ENCODE measurements around the gene ATOH8.

Gene ATOH8

DNA sequence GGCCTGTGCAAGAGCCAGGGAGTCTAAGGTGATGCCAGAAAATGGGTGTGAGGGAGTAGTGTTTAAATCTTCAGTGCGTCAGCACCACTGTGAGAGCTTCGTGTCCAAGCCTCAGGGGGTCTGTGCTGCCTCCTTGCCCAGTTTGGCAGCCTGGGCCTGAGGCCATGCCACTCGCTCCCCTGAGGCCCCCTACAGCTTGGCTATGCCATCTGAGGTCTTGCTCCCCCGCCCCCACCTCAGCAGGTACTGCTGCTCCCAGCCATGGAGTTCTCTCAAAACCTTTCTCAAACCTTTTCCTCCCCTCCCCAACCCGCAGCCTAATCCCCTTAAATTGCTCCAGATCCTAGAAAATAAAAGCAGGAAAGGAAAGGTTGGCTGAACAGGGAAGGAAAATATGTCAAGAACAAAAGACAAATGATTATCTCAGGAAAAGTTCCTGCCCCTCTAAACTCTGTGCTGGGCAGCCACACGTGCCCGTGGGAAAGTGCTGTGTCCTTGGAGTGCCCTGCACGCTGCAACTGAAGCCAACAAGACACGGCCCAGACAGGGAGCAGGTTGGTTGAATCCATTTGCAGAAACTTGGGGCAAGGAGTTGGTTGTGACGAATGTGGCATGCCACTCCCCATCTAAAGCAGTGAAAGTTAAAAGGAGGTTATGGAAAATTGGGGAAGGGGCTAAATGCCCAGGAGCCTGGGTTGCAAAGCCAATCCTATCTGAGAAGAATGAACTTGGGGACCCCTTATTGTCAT lies 61.2 kb downstream of the ATOH8 start:
- in situ Hi-C loops (cut with MboI; ENCODE audit: low sequenced_read_pairs): loop anchor here (10.0 kb wide), 1 partner anchor 70 kb away; no protein-coding TSS in a partner anchor

DNA sequence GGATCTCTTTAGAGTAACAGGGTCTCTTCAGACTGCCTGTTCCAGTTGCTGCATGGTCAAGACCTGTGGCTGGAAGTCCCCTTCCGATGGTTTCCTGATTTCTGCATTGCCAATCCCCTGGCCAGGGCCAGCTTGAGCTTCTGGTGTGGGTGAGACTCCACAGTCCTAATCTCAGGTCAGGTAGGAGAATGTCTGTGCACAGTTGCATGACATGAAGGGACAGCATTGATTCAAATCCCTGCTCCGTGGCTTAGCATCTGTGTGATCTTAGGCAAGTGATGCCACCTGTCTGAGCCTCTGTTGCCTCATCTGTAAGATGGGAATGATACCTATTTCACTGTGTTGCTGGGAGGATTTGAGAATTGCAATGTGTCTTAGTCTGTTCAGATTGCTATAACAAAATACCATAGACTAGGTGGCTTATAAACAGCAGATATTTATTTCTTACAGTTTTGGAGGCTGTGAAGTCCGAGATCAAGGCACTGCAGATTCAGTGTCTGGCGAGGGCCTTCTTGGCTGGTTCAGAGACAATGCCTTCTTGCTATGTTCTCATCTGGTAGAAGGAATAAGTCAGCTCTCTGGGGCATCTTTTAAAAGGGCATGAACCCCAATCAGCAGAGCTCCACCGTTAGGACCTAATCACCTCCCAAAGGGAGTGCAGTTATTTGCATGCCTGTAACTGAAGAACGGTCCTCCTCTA lies 66.2 kb downstream of the ATOH8 start:
- in situ Hi-C loops (cut with MboI; ENCODE audit: low sequenced_read_pairs): loop anchor here (10.0 kb wide), 1 partner anchor 75 kb away; no protein-coding TSS in a partner anchor

DNA sequence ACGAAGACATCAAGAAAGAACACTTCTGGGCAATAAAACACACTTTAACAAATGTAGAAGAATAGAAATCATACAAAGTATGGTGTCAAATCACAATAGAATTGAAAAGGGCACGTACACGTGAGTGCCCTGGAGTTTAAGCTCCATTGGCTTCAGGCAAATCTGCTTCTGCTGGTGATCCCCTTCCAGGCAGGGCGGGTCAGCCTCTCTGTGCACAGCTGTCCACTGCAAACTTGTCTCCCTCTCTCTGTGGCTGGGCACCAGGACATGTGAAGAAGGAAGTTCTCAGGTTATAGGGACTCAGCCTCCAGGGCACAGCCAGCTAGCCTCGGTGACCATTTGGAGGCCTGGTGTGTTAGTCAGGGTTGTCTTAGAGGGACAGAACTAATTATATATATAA lies 69.0 kb downstream of the ATOH8 start:
- in situ Hi-C loops (cut with MboI; ENCODE audit: low sequenced_read_pairs): no loop called here

DNA sequence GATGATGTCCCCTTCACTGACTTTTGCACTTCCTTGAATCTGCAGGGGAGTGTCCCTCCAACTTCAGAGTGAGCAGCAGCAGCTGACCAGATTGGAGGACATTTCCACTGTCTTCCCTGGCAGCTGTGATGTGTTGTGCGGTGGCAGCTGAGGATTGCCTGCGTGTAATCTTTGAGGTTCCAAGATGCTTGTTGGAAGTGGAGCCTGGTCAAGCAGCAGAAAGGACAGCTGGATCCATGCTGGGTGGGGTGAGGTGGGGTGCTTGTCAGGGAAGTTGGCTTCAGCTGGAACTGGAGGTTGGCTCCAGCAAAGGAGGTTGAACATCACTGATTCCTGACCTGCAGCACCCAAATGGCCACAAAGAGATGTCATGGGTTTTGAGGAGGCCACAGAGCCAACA lies 70.2 kb downstream of the ATOH8 start:
- in situ Hi-C loops (cut with MboI; ENCODE audit: low sequenced_read_pairs): no loop called here

DNA sequence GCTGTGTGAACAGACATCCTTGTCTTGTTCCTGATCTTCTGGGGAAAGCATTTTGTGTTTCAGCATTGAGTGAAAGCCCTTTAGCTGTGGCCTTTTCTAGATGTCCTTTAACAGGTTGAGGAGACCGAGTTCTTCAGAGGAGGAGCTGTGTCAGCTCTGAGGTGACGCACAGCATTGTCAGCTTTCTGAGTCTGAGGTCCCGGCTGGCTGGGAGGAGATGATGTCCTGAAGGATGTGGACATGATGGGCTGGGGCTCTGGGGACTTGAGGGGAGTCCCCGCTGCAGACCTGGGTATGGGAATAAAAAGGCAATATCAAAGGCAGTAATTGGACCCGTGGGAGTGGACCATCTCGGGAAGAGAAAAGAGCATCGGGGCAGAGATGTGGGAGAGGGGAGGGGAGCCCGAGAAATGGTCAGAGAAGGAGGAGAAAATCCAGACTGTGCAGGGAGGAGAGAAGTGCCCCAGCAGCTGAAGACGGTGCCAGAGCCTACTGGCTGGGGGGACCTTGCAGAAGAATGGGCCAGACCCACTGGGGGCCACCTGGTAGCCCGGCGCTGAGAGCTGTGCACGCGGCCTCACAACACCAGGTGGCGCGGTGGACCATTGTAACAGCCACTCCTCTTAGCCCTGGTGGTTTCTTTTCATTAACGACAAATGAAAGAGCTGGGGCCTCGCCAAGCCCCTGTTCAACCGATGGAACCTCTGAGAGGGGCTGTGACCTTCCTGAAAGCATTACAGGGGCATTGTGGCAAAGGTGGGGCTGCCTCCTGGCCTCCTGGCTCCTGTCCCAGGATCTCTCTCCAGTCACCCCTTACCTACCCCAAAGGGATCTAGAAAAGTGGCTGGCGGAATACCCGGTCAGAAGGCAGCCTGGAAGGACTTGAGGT lies 73.4 kb downstream of the ATOH8 start:
- in situ Hi-C loops (cut with MboI; ENCODE audit: low sequenced_read_pairs): loop anchor here (5.0 kb wide), 1 partner anchor 250 kb away; no protein-coding TSS in a partner anchor

DNA sequence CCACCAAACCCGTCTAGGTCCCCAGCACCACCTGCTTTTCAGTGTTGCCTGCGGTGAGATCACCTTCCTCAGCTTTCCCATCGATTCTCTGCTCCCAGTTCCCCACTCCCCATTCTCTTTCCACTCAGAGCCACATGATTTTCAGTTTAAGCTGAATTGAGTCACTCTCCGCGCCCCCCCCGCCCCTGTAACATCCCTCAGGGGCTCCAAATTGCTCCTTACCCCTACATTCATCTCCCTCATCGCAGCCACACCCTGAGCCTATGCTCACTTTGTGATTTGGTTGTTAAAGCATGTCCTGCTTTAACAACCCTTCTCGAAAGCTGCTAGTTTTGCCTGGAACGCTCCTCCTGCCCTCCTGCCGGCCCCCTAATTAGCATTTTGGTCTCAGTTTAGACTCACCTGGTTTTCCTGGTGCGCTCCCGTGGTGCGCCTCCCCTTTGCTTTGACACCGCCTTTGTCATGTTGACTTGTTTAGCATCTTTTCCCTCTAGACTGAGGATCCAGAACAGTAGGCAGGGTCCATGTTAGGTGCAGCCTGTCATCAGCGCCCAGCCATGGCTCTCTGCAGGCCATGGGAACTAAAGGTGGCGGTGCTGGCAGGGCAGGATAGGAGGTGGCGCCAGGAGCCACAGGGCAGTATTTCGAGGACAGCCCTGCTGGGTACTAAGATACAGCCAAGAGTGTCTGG lies 74.2 kb downstream of the ATOH8 start:
- in situ Hi-C loops (cut with MboI; ENCODE audit: low sequenced_read_pairs): loop anchor here (5.0 kb wide), 1 partner anchor 249 kb away; no protein-coding TSS in a partner anchor

DNA sequence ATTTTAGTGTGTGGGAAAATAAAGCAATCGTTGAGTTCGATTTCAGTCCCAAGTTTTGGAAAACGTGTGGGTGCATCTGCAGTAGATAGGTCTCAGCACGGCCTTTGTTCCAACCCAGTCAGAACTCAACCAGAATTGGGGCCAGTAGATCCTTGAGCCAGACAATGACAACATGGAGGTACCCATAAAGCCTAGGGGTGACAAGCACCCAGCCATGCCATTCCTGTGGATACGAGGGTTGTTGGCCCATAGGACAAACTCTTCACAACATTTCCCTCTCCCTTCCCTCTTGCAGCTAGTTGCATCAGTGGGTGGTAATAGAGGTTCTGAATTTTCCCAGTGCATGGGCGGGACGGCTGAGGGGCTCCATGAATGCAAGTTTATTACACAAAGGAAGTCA lies 74.9 kb downstream of the ATOH8 start:
- in situ Hi-C loops (cut with MboI; ENCODE audit: low sequenced_read_pairs): loop anchor here (5.0 kb wide), 1 partner anchor 249 kb away; no protein-coding TSS in a partner anchor

DNA sequence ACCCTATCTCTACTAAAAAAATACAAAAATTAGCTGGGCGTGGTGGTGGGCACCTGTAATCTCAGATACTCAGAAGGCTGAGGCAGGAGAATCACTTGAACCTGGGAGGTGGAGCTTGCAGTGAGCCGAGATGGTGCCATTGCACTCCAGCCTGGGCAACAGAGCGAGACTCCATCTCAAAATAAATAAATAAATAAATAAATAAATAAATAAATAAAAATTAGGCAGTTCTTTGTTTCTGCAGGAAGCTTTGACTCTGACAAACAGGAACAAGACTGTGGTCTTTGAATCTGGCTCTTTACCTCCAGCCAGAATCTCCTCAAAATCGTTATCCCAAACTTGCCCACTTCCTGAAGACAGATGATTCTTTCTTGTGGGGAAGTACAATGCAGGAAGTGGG lies 75.6 kb downstream of the ATOH8 start:
- in situ Hi-C loops (cut with MboI; ENCODE audit: low sequenced_read_pairs): loop anchor here (5.0 kb wide), 1 partner anchor 248 kb away; no protein-coding TSS in a partner anchor

DNA sequence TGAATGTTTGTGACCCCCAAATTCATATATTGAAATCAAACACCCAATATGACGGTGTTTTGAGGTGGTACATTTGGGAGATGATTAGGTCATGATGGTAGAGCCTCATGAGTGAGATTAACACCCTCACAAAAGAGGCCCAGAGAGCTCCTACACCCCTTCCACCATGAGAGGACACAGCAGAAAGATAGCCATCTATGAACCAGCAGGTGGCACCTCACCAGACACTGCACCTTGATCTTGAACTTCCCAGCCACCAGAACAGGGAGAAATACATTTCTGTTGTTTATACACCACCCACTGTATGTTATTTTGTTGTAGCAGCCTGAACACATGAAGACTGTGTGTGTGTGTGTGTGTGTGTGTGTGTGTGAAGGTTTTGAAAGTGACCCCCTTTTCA lies 76.9 kb downstream of the ATOH8 start:
- in situ Hi-C loops (cut with MboI; ENCODE audit: low sequenced_read_pairs): no loop called here

DNA sequence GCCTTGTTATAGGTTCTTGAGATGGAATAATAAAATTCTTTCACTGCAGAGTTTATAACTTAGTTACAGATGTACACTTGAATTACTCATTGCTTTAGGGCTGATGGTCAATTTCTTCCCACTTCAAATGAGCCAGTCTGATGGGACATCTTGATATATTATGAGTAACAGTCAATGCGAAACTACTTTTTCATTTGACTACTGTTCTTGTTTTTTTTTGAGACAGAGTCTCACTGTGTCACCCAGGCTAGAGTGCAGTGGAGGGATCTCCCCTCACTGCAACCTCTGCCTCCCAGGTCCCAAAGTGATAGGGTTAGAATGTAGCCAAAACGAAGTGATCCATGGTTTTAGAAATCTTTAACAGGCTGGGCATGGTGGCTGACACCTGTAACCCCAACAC lies 77.9 kb downstream of the ATOH8 start:
- in situ Hi-C loops (cut with MboI; ENCODE audit: low sequenced_read_pairs): no loop called here

DNA sequence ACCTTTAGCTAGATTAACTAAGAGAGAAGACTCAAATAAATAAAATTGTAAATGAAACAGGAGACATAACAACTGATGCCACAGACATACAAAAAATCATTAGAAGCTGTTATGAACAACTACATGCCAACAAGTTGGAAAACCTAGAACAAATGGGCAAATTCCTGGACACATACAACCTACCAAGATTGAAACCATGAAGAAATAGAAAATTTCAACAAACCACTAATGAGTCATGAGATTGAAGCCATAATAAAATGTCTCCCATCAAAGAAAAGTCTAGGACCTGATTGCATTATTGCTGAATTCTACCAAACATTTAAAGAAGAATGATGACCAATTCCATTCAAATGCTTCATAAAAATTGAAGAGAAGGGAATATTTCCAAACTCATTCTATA lies 80.7 kb downstream of the ATOH8 start:
- in situ Hi-C loops (cut with MboI; ENCODE audit: low sequenced_read_pairs): no loop called here

All from HL-60/S4 treated with phorbol 12-myristate 13-acetate at 8.2 ng/mL for 4 days and 3 days (cell line).